K562 (cell line): ENCODE data around the gene RNF121. TPM values are rescaled to one million over a fixed set of nuclear protein-coding genes. Genes with fewer than 3 reads are reported as not detected.

Experiments used
- polyA plus RNA-seq, 8 experiments: library from polyadenylated mRNA; depleted of rRNA in 4 of 8; stranded (reverse) in 5 of 8; unstranded in 3 of 8; fragments of >200 nt; fragmentation: Nextera tagmentation in 2 of 8; fragmentation: Illumina TruSeq in 1 of 8; extraction: Ambion mirVana in 2 of 8; extraction: Trizol in 1 of 8; gene quantifications; 2 replicates each; pipeline versions ENCODE4 v1.2.1 to v1.2.3, GENCODE V29; 2011 to 2014; ENCODE audit warnings: inconsistent platforms in 1 of 8, missing spikeins in 1 of 8
- total RNA-seq, 7 experiments: library from RNA; depleted of rRNA in 6 of 7; stranded (reverse); fragments of >200 nt in 6 of 7; fragmentation: Illumina TruSeq in 2 of 7; extraction: Trizol in 2 of 7; gene quantifications; 2 replicates each; pipeline versions ENCODE4 v1.2.1 to v1.2.3, GENCODE V29; 2011 to 2021; ENCODE audit warnings: low replicate concordance in 1 of 7

The RNF121 gene
- total and polyA plus RNA-seq, 9 of the 15 experiments (the other 6 are each of a cell fraction or from before 2014, with no cell fraction given), result 8.0 to 63.4 (median 20.5) TPM

Other genes with a start within 250 kb of the RNF121 start
Only the 7 nearest of the 10 such genes appear.
- not detected in 2 replicates for gene DEFB108B, start 95.8 kb upstream of the RNF121 start, total RNA-seq (2014; rRNA removed)
- gene DEFB108B, start 95.8 kb upstream of the RNF121 start, total RNA-seq (2014; rRNA removed; fragmentation: Illumina TruSeq; extraction: Trizol), result not detected in 2 replicates
- gene DEFB108B, start 95.8 kb upstream of the RNF121 start, total RNA-seq (2015; rRNA removed; fragmentation: Illumina TruSeq; extraction: Trizol), result not detected in 2 replicates
- gene DEFB108B, start 95.8 kb upstream of the RNF121 start, total RNA-seq (2021), result not detected in 2 replicates
- not detected in 2 replicates for gene DEFB108B, start 95.8 kb upstream of the RNF121 start, polyA plus RNA-seq (2011; rRNA removed)
- gene DEFB108B, start 95.8 kb upstream of the RNF121 start, polyA plus RNA-seq (2014; fragmentation: Illumina TruSeq; extraction: Trizol), result not detected in 2 replicates
- gene DEFB108B, start 95.8 kb upstream of the RNF121 start, polyA plus RNA-seq (2014; fragmentation: Nextera tagmentation; extraction: Ambion mirVana), result not detected
- gene DEFB108B, start 95.8 kb upstream of the RNF121 start, polyA plus RNA-seq (2014; rRNA removed), result not detected in 2 replicates
- gene DEFB131B, start 50.6 kb upstream of the RNF121 start, total RNA-seq (2014; rRNA removed), result not detected in 2 replicates
- not detected in 2 replicates for gene DEFB131B, start 50.6 kb upstream of the RNF121 start, total RNA-seq (2014; rRNA removed; fragmentation: Illumina TruSeq; extraction: Trizol)
- not detected in 2 replicates for gene DEFB131B, start 50.6 kb upstream of the RNF121 start, total RNA-seq (2015; rRNA removed; fragmentation: Illumina TruSeq; extraction: Trizol)
- gene DEFB131B, start 50.6 kb upstream of the RNF121 start, total RNA-seq (2021), result not detected in 2 replicates
- not detected in 2 replicates for gene DEFB131B, start 50.6 kb upstream of the RNF121 start, polyA plus RNA-seq (2011; rRNA removed)
- not detected in 2 replicates for gene DEFB131B, start 50.6 kb upstream of the RNF121 start, polyA plus RNA-seq (2014; fragmentation: Illumina TruSeq; extraction: Trizol)
- gene DEFB131B, start 50.6 kb upstream of the RNF121 start, polyA plus RNA-seq (2014; fragmentation: Nextera tagmentation; extraction: Ambion mirVana), result not detected
- gene DEFB131B, start 50.6 kb upstream of the RNF121 start, polyA plus RNA-seq (2014; rRNA removed), result not detected in 2 replicates
- 6.8 and 8.2 TPM in 2 replicates for gene XNDC1N, start 452 bp upstream of the RNF121 start, total RNA-seq (2014; rRNA removed)
- 9.8 and 11.0 TPM in 2 replicates for gene XNDC1N, start 452 bp upstream of the RNF121 start, total RNA-seq (2014; rRNA removed; fragmentation: Illumina TruSeq; extraction: Trizol)
- 7.7 and 11.4 TPM in 2 replicates for gene XNDC1N, start 452 bp upstream of the RNF121 start, total RNA-seq (2015; rRNA removed; fragmentation: Illumina TruSeq; extraction: Trizol)
- gene XNDC1N, start 452 bp upstream of the RNF121 start, total RNA-seq (2021), result 7.8 and 9.5 TPM in 2 replicates
- gene XNDC1N, start 452 bp upstream of the RNF121 start, polyA plus RNA-seq (2011; rRNA removed), result 9.7 and 10.2 TPM in 2 replicates
- gene XNDC1N, start 452 bp upstream of the RNF121 start, polyA plus RNA-seq (2014; fragmentation: Illumina TruSeq; extraction: Trizol), result 6.4 and 6.8 TPM in 2 replicates
- gene XNDC1N, start 452 bp upstream of the RNF121 start, polyA plus RNA-seq (2014; fragmentation: Nextera tagmentation; extraction: Ambion mirVana), result 10 to 100 TPM in 1 of 2 experiments, 1 to 10 TPM in 1; 9.7 to 11.3 TPM
- gene XNDC1N, start 452 bp upstream of the RNF121 start, polyA plus RNA-seq (2014; rRNA removed), result 11.1 and 11.5 TPM in 2 replicates
- 2.1 and 2.9 TPM in 2 replicates for gene IL18BP, start 69.9 kb downstream of the RNF121 start, total RNA-seq (2014; rRNA removed)
- gene IL18BP, start 69.9 kb downstream of the RNF121 start, total RNA-seq (2014; rRNA removed; fragmentation: Illumina TruSeq; extraction: Trizol), result 2.7 and 3.2 TPM in 2 replicates
- 3.2 and 3.5 TPM in 2 replicates for gene IL18BP, start 69.9 kb downstream of the RNF121 start, total RNA-seq (2015; rRNA removed; fragmentation: Illumina TruSeq; extraction: Trizol)
- gene IL18BP, start 69.9 kb downstream of the RNF121 start, total RNA-seq (2021), result 5.2 and 9.4 TPM in 2 replicates
- gene IL18BP, start 69.9 kb downstream of the RNF121 start, polyA plus RNA-seq (2011; rRNA removed), result 6.4 and 10.7 TPM in 2 replicates
- 6.1 TPM in 2 replicates for gene IL18BP, start 69.9 kb downstream of the RNF121 start, polyA plus RNA-seq (2014; fragmentation: Illumina TruSeq; extraction: Trizol)
- gene IL18BP, start 69.9 kb downstream of the RNF121 start, polyA plus RNA-seq (2014; fragmentation: Nextera tagmentation; extraction: Ambion mirVana), result under 1 TPM; 0.34 to 0.35 TPM
- gene IL18BP, start 69.9 kb downstream of the RNF121 start, polyA plus RNA-seq (2014; rRNA removed), result 6.3 and 7.2 TPM in 2 replicates
- 93.1 and 94.7 TPM in 2 replicates for gene NUMA1, start 151.5 kb downstream of the RNF121 start, total RNA-seq (2014; rRNA removed)
- 40.3 and 41.4 TPM in 2 replicates for gene NUMA1, start 151.5 kb downstream of the RNF121 start, total RNA-seq (2014; rRNA removed; fragmentation: Illumina TruSeq; extraction: Trizol)
- 46.9 and 50.4 TPM in 2 replicates for gene NUMA1, start 151.5 kb downstream of the RNF121 start, total RNA-seq (2015; rRNA removed; fragmentation: Illumina TruSeq; extraction: Trizol)
- 83.1 and 104 TPM in 2 replicates for gene NUMA1, start 151.5 kb downstream of the RNF121 start, total RNA-seq (2021)
- gene NUMA1, start 151.5 kb downstream of the RNF121 start, polyA plus RNA-seq (2011; rRNA removed), result 51.2 and 72.8 TPM in 2 replicates
- 74.2 and 85.9 TPM in 2 replicates for gene NUMA1, start 151.5 kb downstream of the RNF121 start, polyA plus RNA-seq (2014; fragmentation: Illumina TruSeq; extraction: Trizol)
- gene NUMA1, start 151.5 kb downstream of the RNF121 start, polyA plus RNA-seq (2014; fragmentation: Nextera tagmentation; extraction: Ambion mirVana), result 1 to 10 TPM; 4.1 to 7.6 TPM
- 66.4 and 85.2 TPM in 2 replicates for gene NUMA1, start 151.5 kb downstream of the RNF121 start, polyA plus RNA-seq (2014; rRNA removed)
- gene LRRC51, start 151.8 kb downstream of the RNF121 start, total RNA-seq (2014; rRNA removed), result 5.1 and 9.1 TPM in 2 replicates
- 4.8 and 5.1 TPM in 2 replicates for gene LRRC51, start 151.8 kb downstream of the RNF121 start, total RNA-seq (2014; rRNA removed; fragmentation: Illumina TruSeq; extraction: Trizol)
- gene LRRC51, start 151.8 kb downstream of the RNF121 start, total RNA-seq (2015; rRNA removed; fragmentation: Illumina TruSeq; extraction: Trizol), result 4.2 and 4.7 TPM in 2 replicates
- 5.1 and 5.2 TPM in 2 replicates for gene LRRC51, start 151.8 kb downstream of the RNF121 start, total RNA-seq (2021)
- 6.3 and 10.6 TPM in 2 replicates for gene LRRC51, start 151.8 kb downstream of the RNF121 start, polyA plus RNA-seq (2011; rRNA removed)
- 7.1 and 8.2 TPM in 2 replicates for gene LRRC51, start 151.8 kb downstream of the RNF121 start, polyA plus RNA-seq (2014; fragmentation: Illumina TruSeq; extraction: Trizol)
- 1 to 10 TPM; 6.9 to 8.6 TPM for gene LRRC51, start 151.8 kb downstream of the RNF121 start, polyA plus RNA-seq (2014; fragmentation: Nextera tagmentation; extraction: Ambion mirVana)
- gene LRRC51, start 151.8 kb downstream of the RNF121 start, polyA plus RNA-seq (2014; rRNA removed), result 5.6 and 9.9 TPM in 2 replicates
- 86.0 and 124 TPM in 2 replicates for gene LAMTOR1, start 174.3 kb downstream of the RNF121 start, total RNA-seq (2014; rRNA removed)
- gene LAMTOR1, start 174.3 kb downstream of the RNF121 start, total RNA-seq (2014; rRNA removed; fragmentation: Illumina TruSeq; extraction: Trizol), result 71.5 and 84.6 TPM in 2 replicates
- 77.4 and 80.0 TPM in 2 replicates for gene LAMTOR1, start 174.3 kb downstream of the RNF121 start, total RNA-seq (2015; rRNA removed; fragmentation: Illumina TruSeq; extraction: Trizol)
- 66.4 and 71.3 TPM in 2 replicates for gene LAMTOR1, start 174.3 kb downstream of the RNF121 start, total RNA-seq (2021)
- gene LAMTOR1, start 174.3 kb downstream of the RNF121 start, polyA plus RNA-seq (2011; rRNA removed), result 62.6 and 76.1 TPM in 2 replicates
- 104 and 110 TPM in 2 replicates for gene LAMTOR1, start 174.3 kb downstream of the RNF121 start, polyA plus RNA-seq (2014; fragmentation: Illumina TruSeq; extraction: Trizol)
- gene LAMTOR1, start 174.3 kb downstream of the RNF121 start, polyA plus RNA-seq (2014; fragmentation: Nextera tagmentation; extraction: Ambion mirVana), result 10 to 100 TPM; 91.1 to 97.5 TPM
- gene LAMTOR1, start 174.3 kb downstream of the RNF121 start, polyA plus RNA-seq (2014; rRNA removed), result 85.3 and 93.5 TPM in 2 replicates